HepG2 (cell line): ENCODE data around the gene ZNRF3. TPM values are rescaled to one million over a fixed set of nuclear protein-coding genes. Genes with fewer than 3 reads are reported as not detected.
A peak's percentile ranks its signal among the peaks of the same experiment; 100 is the strongest.

ENCODE experiments used
- AHDC1 ChIP-seq: sonication (generic); formaldehyde crosslinking; IDR thresholded peaks from 2 replicates; pipeline ENCODE4 v1.5.1; 2020; ENCODE audit warnings: mild to moderate bottlenecking, missing genetic modification reagents, borderline replicate concordance
- CERS6 ChIP-seq: sonication (generic); formaldehyde crosslinking; IDR thresholded peaks from 2 replicates; pipeline ENCODE4 v1.5.0; 2020; ENCODE audit warnings: missing genetic modification reagents
- DDIT3 ChIP-seq: sonication (generic); formaldehyde crosslinking; IDR thresholded peaks from 2 replicates; pipeline ENCODE4 v1.4.0; 2020; ENCODE audit warnings: mild to moderate bottlenecking, missing genetic modification reagents
- GRHL1 ChIP-seq: sonication (generic); formaldehyde crosslinking; conservative IDR thresholded peaks from 2 replicates; pipeline ENCODE4 v1.8.0; 2022; ENCODE audit warnings: missing genetic modification reagents
- KDM5A ChIP-seq: fragments of 200-600 bp; sonication (generic); IDR thresholded peaks from 2 replicates; pipeline ENCODE4 v1.7.0; 2018; ENCODE audit warnings: antibody characterized with exemption, mild to moderate bottlenecking, low read length, borderline replicate concordance
- MIXL1 ChIP-seq: IDR thresholded peaks from 2 replicates; pipeline ENCODE4 v1.6.1; 2016
- POLR2G ChIP-seq: fragments of 200-400 bp; formaldehyde crosslinking; IDR thresholded peaks from 2 replicates; pipeline ENCODE4 v1.6.1; 2018; ENCODE audit warnings: mild to moderate bottlenecking, low read depth, low read length, moderate library complexity
- SALL1 ChIP-seq: sonication (generic); formaldehyde crosslinking; IDR thresholded peaks from 2 replicates; pipeline ENCODE4 v1.8.0; 2022; ENCODE audit warnings: mild to moderate bottlenecking, missing genetic modification reagents
- SRSF1 ChIP-seq: fragments of 200-400 bp; formaldehyde crosslinking; optimal IDR thresholded peaks from 2 replicates; pipeline ENCODE3; 2017; ENCODE audit warnings: mild to moderate bottlenecking, low read depth, low read length, moderate library complexity
- TMF1 ChIP-seq: sonication (generic); formaldehyde crosslinking; IDR thresholded peaks from 2 replicates; pipeline ENCODE4 v1.8.1; 2022; ENCODE audit warnings: low read depth, missing genetic modification reagents
- ZNF580 ChIP-seq: IDR thresholded peaks from 2 replicates; pipeline ENCODE4 v1.6.1; 2016; ENCODE audit warnings: low read depth, borderline replicate concordance
- polyA plus RNA-seq, 8 experiments: library from polyadenylated mRNA; depleted of rRNA in 3 of 8; stranded (reverse) in 7 of 8; unstranded in 1 of 8; fragments of >200 nt; fragmentation: Illumina TruSeq in 4 of 8; extraction: Trizol in 4 of 8; gene quantifications; 2 replicates each; pipeline versions ENCODE4 v1.2.1 to v1.2.3, GENCODE V29; 2011 to 2016; ENCODE audit warnings: low read depth in 4 of 8, missing spikeins in 1 of 8, mixed read lengths in 1 of 8; ENCODE audit not compliant: insufficient read depth in 1 of 8
- total RNA-seq, 5 experiments: library from RNA; depleted of rRNA; stranded (reverse); fragments of >200 nt; fragmentation: Illumina TruSeq; extraction: Trizol; gene quantifications; 2 replicates each; pipeline ENCODE4 v1.2.3, GENCODE V29; 2016; ENCODE audit warnings: low read depth in 1 of 5
- TF ChIP-seq, protein P1 (sequence below), 2 experiments: sonication (generic) in 1 of 2; formaldehyde crosslinking in 1 of 2; IDR thresholded peaks; 2 replicates each; pipeline versions ENCODE4 v1.4.0 to v1.6.1; 2016 to 2020; ENCODE audit warnings: borderline replicate concordance in 1 of 2, low read depth in 1 of 2, mild to moderate bottlenecking in 1 of 2, missing genetic modification reagents in 1 of 2
- TF ChIP-seq, protein P2 (sequence below): sonication (generic); formaldehyde crosslinking; IDR thresholded peaks from 2 replicates; pipeline ENCODE4 v1.4.0; 2020; ENCODE audit warnings: missing genetic modification reagents, low read depth, mild to moderate bottlenecking, borderline replicate concordance

The ZNRF3 gene
- total and polyA plus RNA-seq, 2 of the 13 experiments (the other 11 are each of a cell fraction or from before 2014, with no cell fraction given) = 20.3 to 36.7 TPM

- TF ChIP-seq, protein P1, sequence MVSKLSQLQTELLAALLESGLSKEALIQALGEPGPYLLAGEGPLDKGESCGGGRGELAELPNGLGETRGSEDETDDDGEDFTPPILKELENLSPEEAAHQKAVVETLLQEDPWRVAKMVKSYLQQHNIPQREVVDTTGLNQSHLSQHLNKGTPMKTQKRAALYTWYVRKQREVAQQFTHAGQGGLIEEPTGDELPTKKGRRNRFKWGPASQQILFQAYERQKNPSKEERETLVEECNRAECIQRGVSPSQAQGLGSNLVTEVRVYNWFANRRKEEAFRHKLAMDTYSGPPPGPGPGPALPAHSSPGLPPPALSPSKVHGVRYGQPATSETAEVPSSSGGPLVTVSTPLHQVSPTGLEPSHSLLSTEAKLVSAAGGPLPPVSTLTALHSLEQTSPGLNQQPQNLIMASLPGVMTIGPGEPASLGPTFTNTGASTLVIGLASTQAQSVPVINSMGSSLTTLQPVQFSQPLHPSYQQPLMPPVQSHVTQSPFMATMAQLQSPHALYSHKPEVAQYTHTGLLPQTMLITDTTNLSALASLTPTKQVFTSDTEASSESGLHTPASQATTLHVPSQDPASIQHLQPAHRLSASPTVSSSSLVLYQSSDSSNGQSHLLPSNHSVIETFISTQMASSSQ (IDR thresholded peaks at IDR 0.05; ENCODE audit: low read depth) = no peak
- TF ChIP-seq, protein P1 (CRISPR knock-in tag; IDR thresholded peaks at IDR 0.05; ENCODE audit: borderline replicate concordance) = no peak
- TF ChIP-seq AHDC1 (0 out of 2 replicates have a peak, but pooled peaks have one; percentile 17), TMF1 (CRISPR knock-in tag) (no peak), KDM5A (0 out of 2 replicates have a peak, but pooled peaks have one; percentile 17), ZNF580 (CRISPR knock-in tag) (no peak), SALL1 (CRISPR knock-in tag) (no peak), DDIT3 (CRISPR knock-in tag) (no peak), GRHL1 (CRISPR knock-in tag) (no peak), POLR2G (peak; percentile 38), SRSF1 (no peak), CERS6 (CRISPR knock-in tag) (no peak), MIXL1 (CRISPR knock-in tag) (0 out of 2 replicates have a peak, but pooled peaks have one; percentile 6)
- TF ChIP-seq, protein P2, sequence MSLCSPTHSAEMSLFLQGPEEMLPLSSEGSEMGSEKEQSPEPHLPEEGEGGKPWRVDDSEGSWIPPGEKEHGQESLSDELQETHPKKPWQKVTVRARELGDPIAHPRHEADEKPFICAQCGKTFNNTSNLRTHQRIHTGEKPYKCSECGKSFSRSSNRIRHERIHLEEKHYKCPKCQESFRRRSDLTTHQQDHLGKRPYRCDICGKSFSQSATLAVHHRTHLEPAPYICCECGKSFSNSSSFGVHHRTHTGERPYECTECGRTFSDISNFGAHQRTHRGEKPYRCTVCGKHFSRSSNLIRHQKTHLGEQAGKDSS (CRISPR knock-in tag) = no peak
Observed at GRCh38 chr22:28884747-28885350, 1.5 kb downstream of the ZNRF3 start (continued).
